Right kidney (tissue), 1 donor: ENCODE data around the gene AURKAIP1.
"Not testable (repeated sequence)": the region's sequence is repeated elsewhere in the genome, so short reads cannot be mapped to it uniquely, and the experiment has no call there.

Experiments used
- DNase-seq: peaks from one replicate; pipeline ENCODE4 v3.0.0-alpha.2; 2016

AURKAIP1 gene

DNA sequence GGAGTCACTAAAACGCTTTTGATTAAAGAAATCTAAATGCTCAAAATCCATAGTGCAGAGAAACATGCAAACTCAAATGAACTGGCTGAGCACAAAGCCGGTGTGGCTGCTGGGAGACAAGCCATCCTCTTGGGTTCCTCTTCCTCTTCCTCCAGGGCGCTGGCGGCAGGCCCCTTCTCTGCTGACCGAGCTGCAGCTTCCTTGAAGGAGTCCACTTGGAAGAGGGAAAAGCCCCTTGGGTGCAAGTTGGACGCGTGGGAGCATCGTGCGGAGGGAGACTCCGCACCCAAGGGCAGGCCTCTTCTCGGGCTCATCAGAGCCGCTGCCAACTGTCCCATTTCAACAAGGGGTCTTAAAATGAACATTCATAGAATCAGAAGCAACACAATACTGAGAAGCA is 16.2 kb upstream of the AURKAIP1 start:
- no peak for DNase-seq

- no peak for DNase-seq
Observed at GRCh38 chr1:1390675-1391074, 15.7 kb upstream of the AURKAIP1 start.

- no peak for DNase-seq
Observed at GRCh38 chr1:1388078-1388472, 13.1 kb upstream of the AURKAIP1 start.

DNA sequence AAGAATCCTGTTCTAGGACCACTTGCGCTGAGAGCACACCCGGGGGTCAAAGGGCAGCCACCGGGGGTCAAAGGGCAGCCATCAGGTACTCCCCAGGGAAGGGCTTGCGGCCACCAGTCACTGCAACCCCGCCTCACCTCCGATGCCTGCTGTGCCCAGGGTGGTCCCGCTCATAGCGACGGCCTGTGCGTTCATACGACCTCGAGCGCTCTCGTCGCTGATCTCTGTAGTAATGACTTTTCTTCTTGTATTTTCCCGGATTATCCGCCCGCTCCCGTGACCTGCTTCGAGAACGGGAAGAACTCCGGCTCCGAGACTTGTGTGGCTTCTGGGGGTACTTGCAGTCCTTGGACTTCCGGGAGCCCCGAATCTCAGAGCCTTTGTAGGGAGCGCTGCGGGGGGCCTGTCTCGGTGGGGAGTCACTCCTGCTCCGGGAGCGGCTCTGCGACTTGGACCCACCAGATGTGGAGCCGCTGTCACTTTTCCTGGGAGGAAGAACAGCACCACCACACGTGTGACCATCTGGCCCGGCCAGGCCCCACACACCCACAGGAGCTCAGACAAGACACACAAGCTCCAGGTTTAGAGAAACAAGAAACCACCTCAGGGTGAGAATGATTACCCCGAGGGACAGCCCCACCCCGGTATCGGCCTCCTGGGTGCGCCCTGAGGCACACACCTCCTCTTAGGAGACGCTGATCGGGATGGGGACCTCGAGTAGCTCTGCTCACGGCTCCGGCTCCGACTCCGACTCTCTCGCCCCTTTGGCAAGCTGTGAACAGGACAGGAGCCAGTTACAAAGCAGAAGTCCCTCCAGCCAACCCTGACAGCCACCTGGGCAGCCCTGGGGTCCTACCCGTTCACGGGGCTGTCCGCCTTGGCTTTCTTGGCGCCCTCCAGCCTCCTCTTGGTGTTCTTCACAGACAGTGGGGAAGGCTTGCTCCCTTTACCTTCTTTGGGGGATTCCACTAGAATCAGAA is 12.4 kb upstream of the AURKAIP1 start:
- DNase-seq: no peak

- no peak for DNase-seq
Observed at GRCh38 chr1:1385931-1386330, 10.9 kb upstream of the AURKAIP1 start.

DNA sequence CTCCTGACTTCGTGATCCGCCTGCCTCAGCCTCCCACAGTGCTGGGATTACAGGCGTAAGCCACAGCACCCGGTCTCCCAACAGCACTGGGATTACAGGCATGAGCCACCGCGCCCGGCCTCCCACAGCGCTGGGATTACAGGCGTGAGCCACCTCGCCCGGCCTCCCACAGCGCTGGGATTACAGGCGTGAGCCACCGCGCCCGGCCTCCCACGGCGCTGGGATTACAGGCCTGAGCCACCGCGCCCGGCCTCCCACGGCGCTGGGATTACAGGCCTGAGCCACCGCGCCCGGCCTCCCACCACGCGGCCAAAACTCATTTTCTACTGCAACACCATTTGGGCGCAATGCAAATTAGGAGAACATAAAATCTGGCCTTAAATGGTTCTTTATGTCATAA is 10.3 kb upstream of the AURKAIP1 start:
- DNase-seq: not testable (repeated sequence)

GRCh38 chr1:1381294-1381693 is 6.3 kb upstream of the AURKAIP1 start:
- DNase-seq: no peak

DNA sequence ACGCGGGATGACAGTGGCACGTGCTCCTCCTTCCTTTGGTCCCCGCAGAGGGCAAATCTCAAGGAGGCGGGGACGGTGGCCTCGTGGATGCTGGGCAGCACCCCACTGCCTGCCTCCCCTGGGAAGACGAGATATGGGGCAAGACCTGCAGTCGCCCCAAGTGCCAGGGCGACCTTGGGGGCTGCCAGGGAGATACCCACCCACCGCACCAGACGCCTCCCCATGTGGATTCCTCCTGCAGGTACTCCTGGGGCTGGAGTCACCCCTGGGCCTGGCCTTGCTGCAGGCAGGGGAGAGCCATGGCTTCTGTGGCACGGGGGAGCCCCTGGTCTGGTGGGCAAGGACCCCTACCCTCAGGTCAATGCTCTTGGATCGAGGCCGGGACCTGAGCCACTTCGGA is 5.9 kb upstream of the AURKAIP1 start:
- no peak for DNase-seq

GRCh38 chr1:1377540-1378205 is 2.7 kb upstream of the AURKAIP1 start:
- no peak for DNase-seq

DNA sequence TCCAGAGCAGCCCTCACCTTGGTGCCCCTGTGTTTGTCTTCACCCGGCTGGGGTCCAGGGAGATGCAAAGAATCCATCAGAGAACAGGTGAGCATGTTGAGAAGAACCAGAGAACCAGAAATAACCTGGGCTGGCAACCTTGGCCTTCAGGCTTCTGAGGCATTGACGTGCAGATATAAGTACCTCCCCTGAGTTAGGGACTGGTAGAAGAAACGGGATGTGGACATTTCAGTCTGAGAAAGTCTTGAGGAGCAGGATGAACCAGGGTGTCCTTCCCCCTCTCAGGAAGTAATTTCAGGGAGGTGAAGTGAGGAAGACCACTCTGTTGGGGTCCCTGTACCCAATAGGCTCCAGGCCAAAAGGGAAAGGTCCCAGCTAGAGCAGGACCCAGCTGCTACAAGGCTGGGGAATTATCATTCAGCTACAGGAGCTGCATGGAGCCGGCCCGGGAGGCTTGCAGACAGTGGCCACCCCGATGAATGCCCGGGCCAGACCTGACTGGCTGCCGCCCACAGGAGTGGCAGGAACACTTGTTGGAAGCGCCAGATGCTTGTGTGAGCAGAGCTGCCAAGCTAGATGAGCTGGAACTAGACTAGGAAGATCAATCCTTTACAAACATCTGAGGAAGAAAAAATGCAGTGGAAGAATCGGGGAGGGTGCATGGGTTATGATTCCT is 1.7 kb upstream of the AURKAIP1 start:
- no peak for DNase-seq

- DNase-seq: no peak
Observed at GRCh38 chr1:1374589-1374928, 448 bp downstream of the AURKAIP1 start.

GRCh38 chr1:1373815-1374588 is 1.0 kb downstream of the AURKAIP1 start:
- DNase-seq: peak; percentile 19

DNA sequence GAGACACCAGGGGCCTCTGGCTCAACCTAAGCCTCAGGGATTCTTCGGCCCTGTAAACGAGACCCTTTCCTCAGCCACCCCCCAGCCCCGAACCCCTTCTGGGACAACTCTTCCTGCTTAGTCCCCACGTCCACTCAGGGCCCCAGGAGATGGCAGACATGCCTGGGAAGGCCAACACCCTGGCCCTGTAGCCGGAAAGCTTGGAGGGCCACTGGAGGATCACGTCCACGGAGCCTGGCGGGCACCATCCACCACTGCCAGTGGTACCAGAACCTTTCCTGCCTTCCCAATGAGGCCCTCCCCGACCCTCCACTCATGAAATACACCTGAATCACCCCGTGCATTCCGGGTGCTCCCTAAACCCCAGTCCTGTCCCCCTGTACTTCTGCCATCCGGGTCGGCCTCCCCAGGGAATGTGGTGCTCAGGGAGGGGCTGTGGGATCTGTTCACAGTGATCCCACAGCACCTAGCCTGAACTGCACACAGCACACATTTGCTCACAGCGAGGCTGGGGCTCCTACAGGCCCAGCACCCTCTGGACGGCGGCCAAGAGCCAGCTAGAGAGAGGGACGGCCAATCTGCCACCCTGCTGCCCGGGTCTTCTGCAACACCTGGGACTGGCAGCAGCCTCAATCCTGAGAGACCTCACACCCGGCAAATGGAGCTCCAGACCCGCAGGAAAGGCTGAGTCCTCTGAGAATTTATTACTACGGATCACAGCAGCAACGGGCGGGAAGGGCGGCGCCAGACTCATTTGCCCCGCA is 1.8 kb downstream of the AURKAIP1 start:
- no peak for DNase-seq

- DNase-seq: peak; percentile 77
Observed at GRCh38 chr1:1371746-1372711, 3.0 kb downstream of the AURKAIP1 start.

GRCh38 chr1:1371364-1371745 is 3.7 kb downstream of the AURKAIP1 start:
- peak; percentile 10 for DNase-seq

GRCh38 chr1:1370771-1371300 is 4.2 kb downstream of the AURKAIP1 start:
- no peak for DNase-seq

DNA sequence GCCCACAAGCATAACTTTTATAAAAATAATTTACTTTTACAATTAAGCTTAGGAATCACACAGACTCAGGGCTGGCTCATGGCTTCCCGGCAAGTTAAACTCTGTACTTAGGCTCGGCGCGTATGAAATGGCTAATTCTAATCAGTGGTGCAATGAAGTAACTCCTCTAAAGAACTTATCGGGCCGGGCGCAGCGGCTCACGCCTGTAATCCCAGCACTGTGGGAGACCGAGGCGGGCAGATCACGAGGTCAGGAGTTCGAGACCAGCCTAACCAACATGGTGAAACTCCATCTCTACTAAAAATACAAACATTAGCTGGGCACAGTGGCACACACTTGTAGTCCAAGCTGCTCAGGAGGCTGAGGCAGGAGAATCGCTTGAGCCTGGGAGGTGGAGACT is 4.9 kb downstream of the AURKAIP1 start:
- DNase-seq: not testable (repeated sequence)

DNA sequence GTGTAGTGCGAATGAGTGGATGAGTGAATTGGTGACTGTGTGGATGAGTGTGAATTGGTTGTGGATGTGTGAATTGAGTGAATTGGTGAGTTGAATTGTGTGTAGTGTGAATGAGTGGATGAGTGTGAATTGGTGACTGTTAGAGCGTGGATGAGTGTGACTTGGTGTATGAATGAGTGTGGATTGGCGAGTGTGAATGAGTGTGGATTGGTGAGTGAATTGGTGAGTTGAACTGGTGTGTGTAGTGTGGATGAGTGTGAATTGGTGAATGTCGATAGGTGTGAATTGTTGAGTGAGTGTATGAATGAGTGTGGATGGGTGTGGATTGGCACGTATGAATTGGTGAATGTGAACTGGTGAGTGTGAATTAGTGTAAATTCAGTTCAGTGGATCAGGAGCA is 7.7 kb downstream of the AURKAIP1 start:
- DNase-seq: no peak

DNA sequence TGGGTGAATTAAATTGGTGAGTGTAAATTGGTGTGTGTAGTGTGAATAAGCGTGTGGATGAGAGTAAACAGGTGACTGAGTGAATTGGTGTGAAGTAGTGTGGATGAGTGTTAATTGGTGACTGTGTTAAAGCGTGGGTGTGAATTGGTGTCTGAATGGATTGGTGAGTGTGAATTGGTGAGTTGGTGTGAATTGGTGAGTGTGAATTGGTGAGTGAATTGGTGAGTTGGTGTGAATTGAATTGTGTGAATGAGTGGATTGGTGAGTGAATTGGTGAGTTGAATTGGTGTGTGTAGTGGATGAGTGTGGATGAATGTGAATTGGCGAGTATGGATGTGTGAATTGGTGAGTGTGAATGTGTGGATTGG is 8.3 kb downstream of the AURKAIP1 start:
- DNase-seq: no peak
